ENCODE results near the gene MBD4. TPM values are rescaled to one million over a fixed set of nuclear protein-coding genes. Genes with fewer than 3 reads are reported as not detected.

MBD4 gene
- total and polyA plus RNA-seq, 2 experiments from 2014 or later = 33.9 to 59.3 TPM

GRCh38 chr3:129486664-129487035, 46.9 kb upstream of the MBD4 start:
- Histone ChIP-seq H3K4me3 (no peak overlapping the region), H3K4me1 (ENCODE audit: insufficient read depth) (peaks cover 14% of the 10 kb centered on the region), H3K36me3 (ENCODE audit: insufficient read depth) (no peaks in the 10 kb centered on the region), H4K20me1 (replicated peaks; ENCODE audit: insufficient read depth) (no peaks in the 10 kb centered on the region), H3K4me2 (no peak overlapping the region), H3K27ac (ENCODE audit: low read depth) (peak overlapping the region; percentile 7; the same call in 1 of the 2 replicates), H3F3A (replicated peaks; ENCODE audit: low read depth) (no peaks in the 10 kb centered on the region), H2AFZ (no peak overlapping the region), H3K27me3 (ENCODE audit: insufficient read depth) (no peaks in the 10 kb centered on the region), H3K79me2 (replicated peaks; ENCODE audit: insufficient read depth) (no peaks in the 10 kb centered on the region), H3K9me2 (ENCODE audit: insufficient read depth) (no peaks in the 10 kb centered on the region)
- Mint-ChIP-seq H3K9me3 (no peaks in the 10 kb centered on the region), H3K4me1 (peaks cover 61% of the 10 kb centered on the region), H3K4me3 (peak overlapping the region; percentile 11; the same call in 2 of the 3 replicates), H3K36me3 (ENCODE audit: low read depth) (no peaks in the 10 kb centered on the region; the same call in 1 of the 3 replicates), H3K27me3 (ENCODE audit: insufficient read depth, low read depth, poor library complexity) (peaks cover 15% of the 10 kb centered on the region), H3K27ac (peak overlapping the region; percentile 73)
- ATAC-seq = no peak
- TF ChIP-seq STAT1 (IDR thresholded peaks at IDR 0.05; ENCODE audit: unreplicated experiment) (no peak), NANOG (IDR thresholded peaks at IDR 0.05; ENCODE audit: borderline replicate concordance) (no peak), CREB1 (CRISPR knock-in tag; IDR thresholded peaks at IDR 0.05; ENCODE audit: low read depth) (no peak), ZNF114 (CRISPR knock-in tag; IDR thresholded peaks at IDR 0.05) (no peak), JUNB (IDR thresholded peaks at IDR 0.05; ENCODE audit: unreplicated experiment) (no peak), EZH2 (IDR thresholded peaks at IDR 0.05; ENCODE audit: low read depth, unreplicated experiment) (no peak)
- TF ChIP-seq, protein P1, sequence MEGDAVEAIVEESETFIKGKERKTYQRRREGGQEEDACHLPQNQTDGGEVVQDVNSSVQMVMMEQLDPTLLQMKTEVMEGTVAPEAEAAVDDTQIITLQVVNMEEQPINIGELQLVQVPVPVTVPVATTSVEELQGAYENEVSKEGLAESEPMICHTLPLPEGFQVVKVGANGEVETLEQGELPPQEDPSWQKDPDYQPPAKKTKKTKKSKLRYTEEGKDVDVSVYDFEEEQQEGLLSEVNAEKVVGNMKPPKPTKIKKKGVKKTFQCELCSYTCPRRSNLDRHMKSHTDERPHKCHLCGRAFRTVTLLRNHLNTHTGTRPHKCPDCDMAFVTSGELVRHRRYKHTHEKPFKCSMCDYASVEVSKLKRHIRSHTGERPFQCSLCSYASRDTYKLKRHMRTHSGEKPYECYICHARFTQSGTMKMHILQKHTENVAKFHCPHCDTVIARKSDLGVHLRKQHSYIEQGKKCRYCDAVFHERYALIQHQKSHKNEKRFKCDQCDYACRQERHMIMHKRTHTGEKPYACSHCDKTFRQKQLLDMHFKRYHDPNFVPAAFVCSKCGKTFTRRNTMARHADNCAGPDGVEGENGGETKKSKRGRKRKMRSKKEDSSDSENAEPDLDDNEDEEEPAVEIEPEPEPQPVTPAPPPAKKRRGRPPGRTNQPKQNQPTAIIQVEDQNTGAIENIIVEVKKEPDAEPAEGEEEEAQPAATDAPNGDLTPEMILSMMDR (conservative IDR thresholded peaks at IDR 0.05; ENCODE audit: low read depth in 2 of 2) = no peak
- TF ChIP-seq, protein P2, sequence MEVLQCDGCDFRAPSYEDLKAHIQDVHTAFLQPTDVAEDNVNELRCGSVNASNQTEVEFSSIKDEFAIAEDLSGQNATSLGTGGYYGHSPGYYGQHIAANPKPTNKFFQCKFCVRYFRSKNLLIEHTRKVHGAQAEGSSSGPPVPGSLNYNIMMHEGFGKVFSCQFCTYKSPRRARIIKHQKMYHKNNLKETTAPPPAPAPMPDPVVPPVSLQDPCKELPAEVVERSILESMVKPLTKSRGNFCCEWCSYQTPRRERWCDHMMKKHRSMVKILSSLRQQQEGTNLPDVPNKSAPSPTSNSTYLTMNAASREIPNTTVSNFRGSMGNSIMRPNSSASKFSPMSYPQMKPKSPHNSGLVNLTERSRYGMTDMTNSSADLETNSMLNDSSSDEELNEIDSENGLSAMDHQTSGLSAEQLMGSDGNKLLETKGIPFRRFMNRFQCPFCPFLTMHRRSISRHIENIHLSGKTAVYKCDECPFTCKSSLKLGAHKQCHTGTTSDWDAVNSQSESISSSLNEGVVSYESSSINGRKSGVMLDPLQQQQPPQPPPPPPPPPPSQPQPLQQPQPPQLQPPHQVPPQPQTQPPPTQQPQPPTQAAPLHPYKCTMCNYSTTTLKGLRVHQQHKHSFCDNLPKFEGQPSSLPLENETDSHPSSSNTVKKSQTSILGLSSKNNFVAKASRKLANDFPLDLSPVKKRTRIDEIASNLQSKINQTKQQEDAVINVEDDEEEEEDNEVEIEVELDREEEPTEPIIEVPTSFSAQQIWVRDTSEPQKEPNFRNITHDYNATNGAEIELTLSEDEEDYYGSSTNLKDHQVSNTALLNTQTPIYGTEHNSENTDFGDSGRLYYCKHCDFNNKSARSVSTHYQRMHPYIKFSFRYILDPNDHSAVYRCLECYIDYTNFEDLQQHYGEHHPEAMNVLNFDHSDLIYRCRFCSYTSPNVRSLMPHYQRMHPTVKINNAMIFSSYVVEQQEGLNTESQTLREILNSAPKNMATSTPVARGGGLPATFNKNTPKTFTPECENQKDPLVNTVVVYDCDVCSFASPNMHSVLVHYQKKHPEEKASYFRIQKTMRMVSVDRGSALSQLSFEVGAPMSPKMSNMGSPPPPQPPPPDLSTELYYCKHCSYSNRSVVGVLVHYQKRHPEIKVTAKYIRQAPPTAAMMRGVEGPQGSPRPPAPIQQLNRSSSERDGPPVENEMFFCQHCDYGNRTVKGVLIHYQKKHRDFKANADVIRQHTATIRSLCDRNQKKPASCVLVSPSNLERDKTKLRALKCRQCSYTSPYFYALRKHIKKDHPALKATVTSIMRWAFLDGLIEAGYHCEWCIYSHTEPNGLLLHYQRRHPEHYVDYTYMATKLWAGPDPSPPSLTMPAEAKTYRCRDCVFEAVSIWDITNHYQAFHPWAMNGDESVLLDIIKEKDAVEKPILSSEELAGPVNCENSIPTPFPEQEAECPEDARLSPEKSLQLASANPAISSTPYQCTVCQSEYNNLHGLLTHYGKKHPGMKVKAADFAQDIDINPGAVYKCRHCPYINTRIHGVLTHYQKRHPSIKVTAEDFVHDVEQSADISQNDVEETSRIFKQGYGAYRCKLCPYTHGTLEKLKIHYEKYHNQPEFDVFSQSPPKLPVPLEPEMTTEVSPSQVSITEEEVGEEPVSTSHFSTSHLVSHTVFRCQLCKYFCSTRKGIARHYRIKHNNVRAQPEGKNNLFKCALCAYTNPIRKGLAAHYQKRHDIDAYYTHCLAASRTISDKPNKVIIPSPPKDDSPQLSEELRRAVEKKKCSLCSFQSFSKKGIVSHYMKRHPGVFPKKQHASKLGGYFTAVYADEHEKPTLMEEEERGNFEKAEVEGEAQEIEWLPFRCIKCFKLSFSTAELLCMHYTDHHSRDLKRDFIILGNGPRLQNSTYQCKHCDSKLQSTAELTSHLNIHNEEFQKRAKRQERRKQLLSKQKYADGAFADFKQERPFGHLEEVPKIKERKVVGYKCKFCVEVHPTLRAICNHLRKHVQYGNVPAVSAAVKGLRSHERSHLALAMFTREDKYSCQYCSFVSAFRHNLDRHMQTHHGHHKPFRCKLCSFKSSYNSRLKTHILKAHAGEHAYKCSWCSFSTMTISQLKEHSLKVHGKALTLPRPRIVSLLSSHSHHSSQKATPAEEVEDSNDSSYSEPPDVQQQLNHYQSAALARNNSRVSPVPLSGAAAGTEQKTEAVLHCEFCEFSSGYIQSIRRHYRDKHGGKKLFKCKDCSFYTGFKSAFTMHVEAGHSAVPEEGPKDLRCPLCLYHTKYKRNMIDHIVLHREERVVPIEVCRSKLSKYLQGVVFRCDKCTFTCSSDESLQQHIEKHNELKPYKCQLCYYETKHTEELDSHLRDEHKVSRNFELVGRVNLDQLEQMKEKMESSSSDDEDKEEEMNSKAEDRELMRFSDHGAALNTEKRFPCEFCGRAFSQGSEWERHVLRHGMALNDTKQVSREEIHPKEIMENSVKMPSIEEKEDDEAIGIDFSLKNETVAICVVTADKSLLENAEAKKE (CRISPR knock-in tag; IDR thresholded peaks at IDR 0.05) = no peak
- no peak for DNase-seq (ENCODE audit: low spot score)
